HG03378 (cell line): Measurements from ENCODE around the gene DNAH1.

Experiments used
- ATAC-seq: cut with Tn5 transposase; IDR thresholded peaks from one replicate; pipeline ENCODE4 v1.9.1; 2021; ENCODE audit warnings: mild to moderate bottlenecking, moderate library complexity; ENCODE audit not compliant: unreplicated experiment

The DNAH1 gene

GRCh38 chr3:52355526-52355925 is 39.4 kb downstream of the DNAH1 start:
- no peak for ATAC-seq

DNA sequence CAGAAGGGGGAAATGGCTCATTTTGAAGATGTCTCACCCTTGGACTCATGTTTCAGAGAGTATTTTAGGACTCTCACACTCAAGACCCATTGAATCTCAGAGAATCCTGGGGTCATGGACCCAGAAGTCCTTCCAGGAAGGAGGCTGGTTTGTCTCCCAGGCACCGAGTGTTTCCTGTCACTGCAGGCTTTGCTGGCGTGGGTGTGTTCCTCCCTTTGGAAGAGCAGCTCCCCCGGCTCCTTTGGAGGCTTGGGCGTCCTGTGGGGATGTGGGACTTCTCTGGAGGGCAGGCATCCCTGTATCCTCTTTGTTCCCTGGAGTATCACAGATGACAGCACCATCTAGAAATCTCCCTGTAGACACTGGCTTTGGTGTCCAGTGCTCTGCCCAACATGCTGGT is 40.0 kb downstream of the DNAH1 start:
- ATAC-seq: no peak

DNA sequence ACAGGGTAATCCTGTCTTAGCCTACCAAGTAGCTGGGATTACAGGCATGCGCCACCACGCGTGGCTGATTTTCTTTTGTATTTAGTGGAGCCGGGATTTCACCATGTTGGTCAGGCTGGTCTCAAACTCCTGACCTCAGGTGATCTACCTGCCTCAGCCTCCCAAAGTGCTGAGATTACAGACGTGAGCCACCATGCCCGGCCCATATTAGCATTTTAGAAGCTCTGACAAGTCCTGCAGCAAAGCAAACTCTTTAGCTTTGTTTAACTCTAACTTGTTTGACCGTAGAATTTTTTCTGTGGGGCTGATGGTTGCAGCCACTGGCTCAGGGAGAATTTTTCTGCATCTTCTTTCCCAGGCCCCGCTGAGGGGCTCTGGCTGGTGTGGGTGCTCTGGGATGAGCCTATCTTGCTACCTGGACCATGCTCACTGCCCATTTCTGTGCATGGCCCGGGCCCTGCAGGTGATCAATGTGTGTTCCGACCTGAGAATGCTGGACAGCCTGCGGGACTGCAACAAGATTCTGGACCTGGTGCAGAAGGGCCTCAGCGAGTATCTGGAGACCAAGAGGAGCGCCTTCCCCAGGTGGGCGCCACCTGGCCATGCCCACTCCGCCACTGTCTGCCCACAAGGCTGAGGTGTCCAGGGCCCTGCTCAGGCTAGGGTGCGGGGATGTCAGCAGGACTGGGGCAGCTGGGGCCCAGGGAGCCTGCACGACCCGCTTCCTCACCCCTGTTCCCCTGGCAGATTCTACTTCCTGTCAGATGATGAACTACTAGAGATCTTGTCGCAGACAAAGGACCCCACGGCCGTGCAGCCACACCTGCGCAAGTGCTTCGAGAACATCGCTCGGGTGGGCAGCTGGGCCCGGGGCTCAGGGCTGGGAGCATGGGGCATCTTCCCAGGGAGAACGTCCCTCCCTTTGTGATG is 41.3 kb downstream of the DNAH1 start:
- no peak for ATAC-seq

DNA sequence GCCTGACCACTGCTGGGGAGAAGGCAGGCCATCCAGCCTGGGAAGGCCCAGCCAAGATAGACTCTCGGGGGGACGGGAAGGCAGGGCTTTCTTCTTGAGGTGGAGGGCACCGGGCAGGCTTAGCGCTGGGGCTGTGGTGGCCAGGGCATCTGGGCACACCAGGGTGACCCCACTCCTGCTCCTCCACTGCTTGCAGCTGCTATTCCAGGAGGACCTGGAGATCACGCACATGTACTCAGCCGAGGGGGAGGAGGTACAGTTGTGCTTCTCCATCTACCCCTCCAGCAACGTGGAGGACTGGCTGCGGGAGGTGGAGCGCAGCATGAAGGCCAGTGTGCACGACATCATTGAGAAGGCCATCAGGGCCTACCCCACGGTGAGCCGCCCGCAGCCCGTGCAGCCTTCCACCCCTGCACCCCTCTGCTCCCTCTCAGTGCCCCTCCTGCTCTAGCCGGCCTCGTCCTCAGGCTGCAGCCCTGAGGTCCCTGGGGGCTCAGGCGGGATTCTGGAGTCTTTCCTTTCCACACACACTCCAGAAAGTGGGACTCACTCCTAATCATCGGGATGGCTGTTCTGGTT is 42.3 kb downstream of the DNAH1 start:
- ATAC-seq: no peak

GRCh38 chr3:52359116-52359855 is 43.2 kb downstream of the DNAH1 start:
- no peak for ATAC-seq

- ATAC-seq: no peak
Measured at GRCh38 chr3:52361011-52361410, 44.9 kb downstream of the DNAH1 start.

- ATAC-seq: no peak
Measured at GRCh38 chr3:52361454-52361853, 45.3 kb downstream of the DNAH1 start.

DNA sequence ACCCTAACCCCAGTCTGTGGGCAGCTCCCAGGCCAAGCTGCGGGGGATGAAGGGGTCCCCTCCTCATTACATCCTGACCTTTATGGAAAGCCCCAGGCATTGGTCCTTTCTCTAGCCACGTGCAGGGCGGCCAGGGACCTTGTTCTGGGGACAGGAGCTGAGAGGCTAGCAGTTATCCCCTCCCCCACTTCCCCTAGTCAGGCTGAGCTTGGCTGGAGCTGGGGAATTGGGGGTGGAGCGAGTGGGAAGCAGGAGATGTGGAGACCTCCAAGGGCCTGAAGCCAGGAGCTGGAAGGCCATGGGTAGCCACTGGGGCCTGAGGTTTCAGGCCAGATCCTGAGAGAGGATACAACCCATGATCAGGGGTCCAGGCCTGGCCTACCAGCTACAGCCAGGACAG is 45.8 kb downstream of the DNAH1 start:
- ATAC-seq: no peak

DNA sequence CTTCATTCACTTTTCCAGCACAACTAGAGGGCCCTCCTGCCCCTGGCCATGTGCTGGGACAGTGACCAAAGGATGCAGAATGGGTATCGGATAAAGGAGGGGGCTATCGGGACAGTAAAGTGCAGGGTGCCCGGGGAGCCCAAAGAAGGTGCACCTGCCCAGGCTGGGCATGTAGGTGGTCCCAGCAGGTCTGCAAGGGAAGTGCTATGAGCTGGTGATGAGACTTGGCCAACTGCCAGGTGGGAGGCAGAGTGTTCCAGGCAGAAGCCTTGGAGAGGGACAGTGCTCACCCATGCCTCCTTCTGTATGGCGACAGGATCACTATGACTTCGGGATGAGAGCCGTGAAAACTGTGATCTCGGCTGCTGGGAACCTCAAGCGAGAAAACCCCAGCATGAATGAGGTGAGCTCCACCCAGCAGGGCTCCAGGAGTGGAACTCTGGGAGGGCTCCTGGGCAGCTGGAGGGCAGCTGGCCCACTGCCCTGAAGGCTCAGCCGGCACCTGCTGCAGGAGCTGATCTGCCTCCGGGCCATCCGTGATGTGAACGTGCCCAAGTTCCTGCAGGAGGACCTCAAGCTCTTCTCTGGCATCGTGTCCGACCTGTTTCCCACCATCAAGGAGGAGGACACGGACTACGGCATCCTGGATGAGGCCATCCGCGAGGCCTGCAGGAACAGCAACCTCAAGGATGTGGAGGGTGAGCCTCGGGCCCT is 48.4 kb downstream of the DNAH1 start:
- no peak for ATAC-seq

GRCh38 chr3:52366527-52366926 is 50.4 kb downstream of the DNAH1 start:
- ATAC-seq: no peak

DNA sequence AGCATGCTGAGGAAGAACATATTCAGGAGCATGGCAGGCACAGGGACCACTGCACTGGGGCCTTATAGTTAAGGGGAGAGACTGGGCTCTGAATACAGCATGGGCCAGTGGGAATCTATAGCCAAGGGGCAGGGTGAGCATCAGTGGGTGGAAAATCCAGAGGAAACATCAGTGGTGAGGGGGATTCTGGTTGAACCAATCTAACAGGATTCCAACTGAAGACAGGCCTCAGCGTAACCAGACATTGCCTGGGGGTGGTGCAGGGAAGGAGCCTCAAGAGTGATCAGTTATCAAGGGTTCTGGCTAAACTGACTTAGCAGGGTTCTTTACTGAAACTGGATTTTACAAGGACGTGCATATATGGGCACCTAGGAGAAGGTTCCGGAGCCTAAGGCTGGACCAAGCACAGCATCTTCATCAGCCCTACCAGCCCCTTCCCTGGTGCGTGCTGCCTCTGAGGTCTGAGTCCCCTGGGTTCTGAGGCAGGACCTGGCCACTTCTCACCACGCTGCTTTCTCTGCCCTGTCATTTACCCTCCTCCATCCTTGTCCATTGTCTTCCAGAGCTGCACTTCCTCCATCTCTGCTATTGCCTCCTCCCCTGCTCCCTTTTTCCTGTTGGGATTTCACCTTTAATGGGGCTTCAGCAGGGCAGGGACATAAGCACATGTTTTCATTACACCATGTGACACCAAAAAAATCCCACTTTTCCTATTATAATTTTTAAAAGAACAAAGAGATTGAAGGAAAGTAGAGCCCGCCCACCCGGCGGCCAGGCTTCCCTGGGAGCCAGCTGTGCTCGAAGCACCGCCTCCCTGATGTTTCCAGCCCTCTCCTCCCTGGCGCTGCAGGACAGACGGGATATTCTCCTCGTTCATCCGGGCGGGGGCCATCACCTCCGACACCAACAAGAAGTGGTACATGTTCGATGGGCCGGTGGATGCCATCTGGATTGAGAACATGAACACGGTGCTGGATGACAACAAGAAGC is 52.1 kb downstream of the DNAH1 start:
- no peak for ATAC-seq

- ATAC-seq: no peak
Measured at GRCh38 chr3:52370531-52370930, 54.4 kb downstream of the DNAH1 start.

DNA sequence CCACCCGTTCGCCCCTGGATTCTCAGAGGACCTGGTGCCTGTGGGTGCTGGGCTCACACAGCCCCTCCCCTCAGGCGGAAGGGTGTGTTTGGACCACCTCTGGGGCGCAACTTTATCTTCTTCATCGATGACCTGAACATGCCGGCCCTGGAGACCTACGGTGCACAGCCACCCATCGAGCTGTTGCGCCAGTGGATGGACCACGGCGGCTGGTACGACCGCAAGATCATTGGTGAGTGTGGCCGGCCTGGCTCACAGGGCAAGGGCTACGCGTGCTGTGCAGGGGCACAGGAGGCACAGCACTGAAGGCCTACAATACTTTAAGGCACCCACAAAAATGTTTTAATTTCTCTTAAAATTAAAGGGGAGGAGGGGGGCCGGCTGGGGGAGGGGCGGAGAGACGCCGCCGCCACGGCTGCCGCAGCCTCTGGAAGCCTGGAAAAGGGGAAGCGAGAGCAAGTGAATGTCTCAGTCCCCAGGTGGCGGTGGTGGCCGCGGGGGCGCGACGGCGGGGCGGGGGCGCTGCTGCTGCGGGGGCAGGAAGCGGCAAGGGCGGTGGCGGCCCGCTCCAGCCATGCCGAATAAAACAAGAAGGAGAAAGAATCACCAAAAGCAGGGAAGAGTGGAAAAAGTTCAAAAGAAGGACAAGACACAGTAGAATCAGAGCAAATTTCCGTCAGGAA is 56.8 kb downstream of the DNAH1 start:
- no peak for ATAC-seq

GRCh38 chr3:52373676-52374075 is 57.6 kb downstream of the DNAH1 start:
- no peak for ATAC-seq

DNA sequence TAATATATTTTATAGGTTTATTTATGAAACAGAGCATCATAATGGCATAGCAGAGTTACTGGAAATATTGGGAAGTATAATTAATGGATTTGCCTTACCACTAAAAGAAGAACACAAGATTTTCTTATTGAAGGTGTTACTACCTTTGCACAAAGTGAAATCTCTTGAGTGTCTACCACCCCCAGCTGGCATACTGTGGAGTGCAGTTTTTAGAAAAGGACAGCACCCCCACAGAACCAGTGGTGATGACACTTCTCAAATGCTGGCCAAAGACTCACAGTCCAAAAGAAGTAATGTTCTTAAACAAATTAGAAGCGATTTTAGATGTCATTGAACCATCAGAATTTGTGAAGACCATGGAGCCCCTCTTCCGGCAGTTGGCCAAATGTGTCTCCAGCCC is 58.1 kb downstream of the DNAH1 start:
- ATAC-seq: no peak

GRCh38 chr3:52379610-52380009 is 63.5 kb downstream of the DNAH1 start:
- no peak for ATAC-seq

DNA sequence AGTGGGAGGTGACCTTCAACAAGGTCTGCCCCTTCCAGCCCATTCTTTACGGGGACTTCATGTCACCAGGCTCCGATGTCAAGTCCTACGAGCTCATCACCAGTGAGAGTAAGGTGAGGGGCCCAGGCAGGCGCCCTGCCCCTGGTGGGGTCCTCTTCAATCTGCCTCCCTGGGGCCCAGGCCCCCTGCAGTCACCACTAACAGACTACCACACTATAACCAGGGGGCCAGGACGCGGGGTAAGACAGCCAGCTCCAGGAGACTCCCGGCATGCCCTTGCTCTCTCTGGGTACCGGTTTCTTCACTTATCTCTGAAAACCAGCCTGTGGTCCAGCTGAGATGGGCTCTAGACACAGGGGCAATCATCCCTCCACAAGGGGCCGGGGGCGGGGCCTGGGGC is 63.9 kb downstream of the DNAH1 start:
- no peak for ATAC-seq

GRCh38 chr3:52381623-52382022 is 65.5 kb downstream of the DNAH1 start:
- no peak for ATAC-seq

DNA sequence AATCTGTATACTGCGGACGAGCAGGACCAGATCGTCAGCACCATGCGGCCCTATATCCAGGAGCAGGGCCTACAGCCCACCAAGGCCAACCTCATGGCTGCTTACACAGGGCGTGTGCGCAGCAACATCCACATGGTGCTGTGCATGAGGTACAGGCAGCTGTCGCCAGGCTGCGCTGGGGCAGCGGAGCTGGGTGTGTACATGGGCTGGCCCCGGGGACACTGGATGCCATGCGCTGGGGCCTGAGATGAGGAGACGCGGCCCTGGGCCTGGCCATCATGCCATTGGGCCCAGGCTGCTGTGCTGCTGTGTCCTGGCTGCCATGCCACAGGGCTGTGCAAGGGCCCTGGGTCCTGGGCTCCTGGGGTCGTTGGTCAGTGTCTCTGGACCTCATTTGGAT is 67.3 kb downstream of the DNAH1 start:
- ATAC-seq: no peak
